GM10266 (cell line): ENCODE data around the gene SPRR2G.
"Not testable (repeated sequence)": the region's sequence is repeated elsewhere in the genome, so short reads cannot be mapped to it uniquely, and the experiment has no call there.

Experiments used
- DNase-seq: peaks from one replicate; pipeline ENCODE4 v3.0.0; 2012; ENCODE audit errors: extremely low spot score
- CTCF ChIP-seq: IDR thresholded peaks from 2 replicates; pipeline ENCODE4 v1.5.1; 2012; ENCODE audit warnings: mild to moderate bottlenecking, low read depth; ENCODE audit not compliant: control insufficient read depth, insufficient read depth; ENCODE audit errors: missing control alignments

The SPRR2G gene

GRCh38 chr1:153150846-153151245 lies at the start of gene SPRR2G:
Gene SPRR2G (minus strand): TSS chr1:153150890. CDS start chr1:153150110, 780 bp downstream.
- TF ChIP-seq CTCF = no peak

GRCh38 chr1:153195216-153195615 lies 44.5 kb upstream of the SPRR2G start:
- TF ChIP-seq CTCF = no peak
- DNase-seq = no peak

More at GRCh38 chr1:153150846-153151245, at the start of gene SPRR2G:
- no peak for DNase-seq

- DNase-seq = no peak
- TF ChIP-seq CTCF = no peak
Observed at GRCh38 chr1:153194331-153195050, 43.8 kb upstream of the SPRR2G start.

GRCh38 chr1:153192697-153193096 lies 42.0 kb upstream of the SPRR2G start:
- DNase-seq = peak; percentile 17
- TF ChIP-seq CTCF = peak; percentile 35

GRCh38 chr1:153190373-153190772 lies 39.7 kb upstream of the SPRR2G start:
- TF ChIP-seq CTCF = peak; percentile 37
- DNase-seq = peak; percentile 15

GRCh38 chr1:153188301-153188700 lies 37.6 kb upstream of the SPRR2G start:
- not testable (repeated sequence) for DNase-seq

GRCh38 chr1:153180556-153180955 lies 29.9 kb upstream of the SPRR2G start:
- no peak for DNase-seq
- no peak for TF ChIP-seq CTCF

- DNase-seq = no peak
- no peak for TF ChIP-seq CTCF
Observed at GRCh38 chr1:153178922-153179321, 28.2 kb upstream of the SPRR2G start.
